ENCODE results near the gene RABGAP1. TPM values are rescaled to one million over a fixed set of nuclear protein-coding genes. Genes with fewer than 3 reads are reported as not detected.

Gene RABGAP1
- total RNA-seq, 2 donors from 2014 or later, result 33.8 to 36.7 TPM

GRCh38 chr9:122930541-122931225 lies 10.1 kb upstream of the RABGAP1 start:
- Mint-ChIP-seq H3K27ac (no peak overlapping the region), H3K4me1 (peaks cover 12% of the 10 kb centered on the region), H3K27me3 (no peaks in the 10 kb centered on the region), H3K36me3 (ENCODE audit: low read depth) (no peaks in the 10 kb centered on the region), H3K4me3 (no peak overlapping the region)
- H3K9me3 ChIP-seq (ENCODE audit: control insufficient read depth, low read length, poor library complexity, severe bottlenecking), result no peaks in the 10 kb centered on the region
- ATAC-seq (no peak), DNase-seq (no peak)

- Mint-ChIP-seq H3K4me1 (peaks cover 12% of the 10 kb centered on the region), H3K27me3 (no peaks in the 10 kb centered on the region), H3K27ac (no peak within 1 kb of the TSS), H3K4me3 (no peak within 1 kb of the TSS), H3K36me3 (ENCODE audit: low read depth) (no peaks in the 10 kb centered on the region)
- ATAC-seq, result peak; percentile 98
- DNase-seq, result peak; percentile 80 to 84 (median 80)
- no peaks in the 10 kb centered on the region for H3K9me3 ChIP-seq (ENCODE audit: control insufficient read depth, low read length, poor library complexity, severe bottlenecking)
Measured at GRCh38 chr9:122931226-122932121, 9.3 kb upstream of the RABGAP1 start, which contains the start of gene ZBTB26. TSS of gene ZBTB26 (minus strand) at chr9:122931512. CDS start at chr9:122919934, 11,578 bp downstream.

GRCh38 chr9:122936464-122936863 lies 4.4 kb upstream of the RABGAP1 start:
- no peak overlapping the region for H3K27ac Mint-ChIP-seq
- peaks cover 17% of the 10 kb centered on the region for H3K4me1 Mint-ChIP-seq
- ATAC-seq, result no peak
- no peak overlapping the region for H3K4me3 Mint-ChIP-seq
- H3K27me3 Mint-ChIP-seq, result no peaks in the 10 kb centered on the region
- H3K36me3 Mint-ChIP-seq (ENCODE audit: low read depth), result peaks cover 3% of the 10 kb centered on the region
- H3K9me3 ChIP-seq (ENCODE audit: control insufficient read depth, low read length, poor library complexity, severe bottlenecking), result no peaks in the 10 kb centered on the region
- no peak for DNase-seq

- Mint-ChIP-seq H3K27me3 (no peaks in the 10 kb centered on the region), H3K27ac (no peak overlapping the region), H3K4me3 (no peak overlapping the region), H3K36me3 (ENCODE audit: low read depth) (peaks cover 3% of the 10 kb centered on the region), H3K4me1 (peaks cover 20% of the 10 kb centered on the region)
- no peak for ATAC-seq
- DNase-seq, result no peak
- H3K9me3 ChIP-seq (ENCODE audit: control insufficient read depth, low read length, poor library complexity, severe bottlenecking), result no peaks in the 10 kb centered on the region
Measured at GRCh38 chr9:122936883-122937282, 3.9 kb upstream of the RABGAP1 start.

- Mint-ChIP-seq H3K27ac (peak overlapping the region; percentile 92), H3K4me3 (peak overlapping the region; percentile 37), H3K36me3 (ENCODE audit: low read depth) (peaks cover 3% of the 10 kb centered on the region), H3K4me1 (peaks cover 14% of the 10 kb centered on the region), H3K27me3 (no peaks in the 10 kb centered on the region)
- H3K9me3 ChIP-seq (ENCODE audit: control insufficient read depth, low read length, poor library complexity, severe bottlenecking), result no peaks in the 10 kb centered on the region
- DNase-seq (no peak), ATAC-seq (no peak)
Measured at GRCh38 chr9:122939601-122940000, 1.2 kb upstream of the RABGAP1 start.

GRCh38 chr9:122940454-122940748 lies 419 bp upstream of the RABGAP1 start:
- peaks cover 18% of the 10 kb centered on the region for H3K4me1 Mint-ChIP-seq
- no peak for ATAC-seq
- no peak for DNase-seq
- no peaks in the 10 kb centered on the region for H3K27me3 Mint-ChIP-seq
- peak overlapping the region; percentile 97 for H3K4me3 Mint-ChIP-seq
- H3K9me3 ChIP-seq (ENCODE audit: control insufficient read depth, low read length, poor library complexity, severe bottlenecking), result no peaks in the 10 kb centered on the region
- peaks cover 3% of the 10 kb centered on the region for H3K36me3 Mint-ChIP-seq (ENCODE audit: low read depth)
- H3K27ac Mint-ChIP-seq, result peak overlapping the region; percentile 92

GRCh38 chr9:122941582-122942234 lies 888 bp downstream of the RABGAP1 start:
- no peaks in the 10 kb centered on the region for H3K9me3 ChIP-seq (ENCODE audit: control insufficient read depth, low read length, poor library complexity, severe bottlenecking)
- peaks cover 20% of the 10 kb centered on the region for H3K4me1 Mint-ChIP-seq
- ATAC-seq (no peak), DNase-seq (no peak)
- no peaks in the 10 kb centered on the region for H3K27me3 Mint-ChIP-seq
- peaks cover 3% of the 10 kb centered on the region for H3K36me3 Mint-ChIP-seq (ENCODE audit: low read depth)
- H3K4me3 Mint-ChIP-seq, result peak overlapping the region; percentile 97
- H3K27ac Mint-ChIP-seq, result peak overlapping the region; percentile 92

GRCh38 chr9:122944960-122945888 lies 4.4 kb downstream of the RABGAP1 start:
- no peak for DNase-seq
- Mint-ChIP-seq H3K36me3 (ENCODE audit: low read depth) (no peaks in the 10 kb centered on the region), H3K27ac (no peak overlapping the region), H3K4me3 (no peak overlapping the region), H3K27me3 (no peaks in the 10 kb centered on the region), H3K4me1 (peaks cover 33% of the 10 kb centered on the region)
- ATAC-seq, result no peak
- H3K9me3 ChIP-seq (ENCODE audit: control insufficient read depth, low read length, poor library complexity, severe bottlenecking), result no peaks in the 10 kb centered on the region

- DNase-seq (no peak), ATAC-seq (no peak)
- Mint-ChIP-seq H3K4me1 (peaks cover 34% of the 10 kb centered on the region), H3K36me3 (ENCODE audit: low read depth) (peaks cover 3% of the 10 kb centered on the region), H3K4me3 (no peak overlapping the region), H3K27me3 (no peaks in the 10 kb centered on the region), H3K27ac (no peak overlapping the region)
- H3K9me3 ChIP-seq (ENCODE audit: control insufficient read depth, low read length, poor library complexity, severe bottlenecking), result no peaks in the 10 kb centered on the region
Measured at GRCh38 chr9:122946461-122947005, 5.7 kb downstream of the RABGAP1 start.

- Mint-ChIP-seq H3K36me3 (ENCODE audit: low read depth) (peaks cover 3% of the 10 kb centered on the region), H3K27ac (peak overlapping the region; percentile 72), H3K4me3 (no peak overlapping the region), H3K4me1 (peaks cover 28% of the 10 kb centered on the region), H3K27me3 (no peaks in the 10 kb centered on the region)
- ATAC-seq (no peak), DNase-seq (no peak)
- H3K9me3 ChIP-seq (ENCODE audit: control insufficient read depth, low read length, poor library complexity, severe bottlenecking), result no peaks in the 10 kb centered on the region
Measured at GRCh38 chr9:122948313-122948712, 7.5 kb downstream of the RABGAP1 start.

GRCh38 chr9:122949696-122950095 lies 8.9 kb downstream of the RABGAP1 start:
- peaks cover 3% of the 10 kb centered on the region for H3K36me3 Mint-ChIP-seq (ENCODE audit: low read depth)
- no peaks in the 10 kb centered on the region for H3K27me3 Mint-ChIP-seq
- ATAC-seq (no peak), DNase-seq (no peak)
- no peak overlapping the region for H3K27ac Mint-ChIP-seq
- H3K9me3 ChIP-seq (ENCODE audit: control insufficient read depth, low read length, poor library complexity, severe bottlenecking), result no peaks in the 10 kb centered on the region
- H3K4me3 Mint-ChIP-seq, result peak overlapping the region; percentile 52
- H3K4me1 Mint-ChIP-seq, result peaks cover 32% of the 10 kb centered on the region

- Mint-ChIP-seq H3K36me3 (ENCODE audit: low read depth) (peaks cover 3% of the 10 kb centered on the region), H3K4me3 (peak overlapping the region; percentile 52), H3K4me1 (peaks cover 36% of the 10 kb centered on the region), H3K27me3 (no peaks in the 10 kb centered on the region), H3K27ac (no peak overlapping the region)
- ATAC-seq, result no peak
- DNase-seq, result no peak
- H3K9me3 ChIP-seq (ENCODE audit: control insufficient read depth, low read length, poor library complexity, severe bottlenecking), result no peaks in the 10 kb centered on the region
Measured at GRCh38 chr9:122950263-122950662, 9.4 kb downstream of the RABGAP1 start.
